ENCODE measurements around the gene DAGLA. TPM values are rescaled to one million over a fixed set of nuclear protein-coding genes. Genes with fewer than 3 reads are reported as not detected.
A peak's percentile ranks its signal among the peaks of the same experiment; 100 is the strongest.

The DAGLA gene
- total RNA-seq, 3 donors from 2014 or later, result 2.4 to 4.5 (median 3.3) TPM

DNA sequence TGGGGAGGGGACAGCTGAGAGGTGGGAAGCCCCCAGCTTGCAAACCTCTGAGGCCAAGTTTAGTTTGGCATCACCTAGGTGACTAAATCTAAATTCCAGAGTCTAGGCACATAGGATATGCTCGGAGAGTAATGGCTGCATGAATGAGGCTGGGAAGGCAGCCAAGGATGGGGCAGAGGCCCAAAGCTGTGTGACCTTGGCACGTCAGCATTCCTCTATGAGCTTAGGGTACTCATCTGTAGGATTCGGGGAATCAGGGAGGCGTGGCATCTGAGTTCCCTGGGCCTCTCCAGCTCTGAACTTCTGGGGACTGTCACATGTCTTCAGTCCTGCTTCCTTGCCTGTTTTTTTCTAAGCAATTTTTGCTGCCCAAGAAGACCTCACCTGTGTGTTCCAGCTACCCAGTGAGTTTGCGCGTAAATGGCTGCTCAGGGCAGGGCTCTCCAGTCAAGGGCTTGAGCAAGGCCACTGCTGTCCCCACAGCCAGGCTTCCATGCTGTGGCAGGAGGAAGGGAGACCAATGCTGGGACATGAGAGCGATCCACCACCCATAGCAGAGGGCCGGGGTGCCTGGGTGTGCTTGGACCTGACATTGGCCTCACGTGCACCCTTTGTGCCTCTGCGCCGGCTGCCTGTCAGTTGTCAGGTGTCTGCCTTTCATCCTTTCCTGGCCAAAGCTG lies 13.9 kb downstream of the DAGLA start:
- Histone ChIP-seq H3K9me3 (no peaks in the 10 kb centered on the region), H3K4me3 (no peak overlapping the region), H3K27ac (peak overlapping the region; percentile 99 to 100), H3K36me3 (no peaks in the 10 kb centered on the region), H3K27me3 (no peaks in the 10 kb centered on the region), H3K4me1 (peaks cover 22 to 66% of the 10 kb centered on the region in 2 donors)
- intact Hi-C loops (cut with DNase I; ENCODE audit: low total_unique reads), result no loop called here
- no peak for DNase-seq (ENCODE audit: low spot score in 2 of 2)
- TF ChIP-seq, protein P1, sequence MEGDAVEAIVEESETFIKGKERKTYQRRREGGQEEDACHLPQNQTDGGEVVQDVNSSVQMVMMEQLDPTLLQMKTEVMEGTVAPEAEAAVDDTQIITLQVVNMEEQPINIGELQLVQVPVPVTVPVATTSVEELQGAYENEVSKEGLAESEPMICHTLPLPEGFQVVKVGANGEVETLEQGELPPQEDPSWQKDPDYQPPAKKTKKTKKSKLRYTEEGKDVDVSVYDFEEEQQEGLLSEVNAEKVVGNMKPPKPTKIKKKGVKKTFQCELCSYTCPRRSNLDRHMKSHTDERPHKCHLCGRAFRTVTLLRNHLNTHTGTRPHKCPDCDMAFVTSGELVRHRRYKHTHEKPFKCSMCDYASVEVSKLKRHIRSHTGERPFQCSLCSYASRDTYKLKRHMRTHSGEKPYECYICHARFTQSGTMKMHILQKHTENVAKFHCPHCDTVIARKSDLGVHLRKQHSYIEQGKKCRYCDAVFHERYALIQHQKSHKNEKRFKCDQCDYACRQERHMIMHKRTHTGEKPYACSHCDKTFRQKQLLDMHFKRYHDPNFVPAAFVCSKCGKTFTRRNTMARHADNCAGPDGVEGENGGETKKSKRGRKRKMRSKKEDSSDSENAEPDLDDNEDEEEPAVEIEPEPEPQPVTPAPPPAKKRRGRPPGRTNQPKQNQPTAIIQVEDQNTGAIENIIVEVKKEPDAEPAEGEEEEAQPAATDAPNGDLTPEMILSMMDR (IDR thresholded peaks at IDR 0.05), result no peak
- no peak for TF ChIP-seq POLR2AphosphoS5 (IDR thresholded peaks at IDR 0.05)
- no peak for TF ChIP-seq POLR2A (IDR thresholded peaks at IDR 0.05)

- Histone ChIP-seq H3K4me1 (peaks cover 25 to 71% of the 10 kb centered on the region in 2 donors), H3K27ac (peak overlapping the region; percentile 99 to 100), H3K9me3 (no peaks in the 10 kb centered on the region), H3K36me3 (no peaks in the 10 kb centered on the region), H3K27me3 (no peaks in the 10 kb centered on the region), H3K4me3 (peak overlapping the region in 1 of 3 donors; percentile 62)
- intact Hi-C loops (cut with DNase I; ENCODE audit: low total_unique reads), result no loop called here
- DNase-seq (ENCODE audit: low spot score in 2 of 2), result no peak
- TF ChIP-seq, protein P1 (IDR thresholded peaks at IDR 0.05), result no peak
- no peak for TF ChIP-seq POLR2A (IDR thresholded peaks at IDR 0.05)
- no peak for TF ChIP-seq POLR2AphosphoS5 (IDR thresholded peaks at IDR 0.05)
Measured at GRCh38 chr11:61694602-61694939, 14.4 kb downstream of the DAGLA start.

DNA sequence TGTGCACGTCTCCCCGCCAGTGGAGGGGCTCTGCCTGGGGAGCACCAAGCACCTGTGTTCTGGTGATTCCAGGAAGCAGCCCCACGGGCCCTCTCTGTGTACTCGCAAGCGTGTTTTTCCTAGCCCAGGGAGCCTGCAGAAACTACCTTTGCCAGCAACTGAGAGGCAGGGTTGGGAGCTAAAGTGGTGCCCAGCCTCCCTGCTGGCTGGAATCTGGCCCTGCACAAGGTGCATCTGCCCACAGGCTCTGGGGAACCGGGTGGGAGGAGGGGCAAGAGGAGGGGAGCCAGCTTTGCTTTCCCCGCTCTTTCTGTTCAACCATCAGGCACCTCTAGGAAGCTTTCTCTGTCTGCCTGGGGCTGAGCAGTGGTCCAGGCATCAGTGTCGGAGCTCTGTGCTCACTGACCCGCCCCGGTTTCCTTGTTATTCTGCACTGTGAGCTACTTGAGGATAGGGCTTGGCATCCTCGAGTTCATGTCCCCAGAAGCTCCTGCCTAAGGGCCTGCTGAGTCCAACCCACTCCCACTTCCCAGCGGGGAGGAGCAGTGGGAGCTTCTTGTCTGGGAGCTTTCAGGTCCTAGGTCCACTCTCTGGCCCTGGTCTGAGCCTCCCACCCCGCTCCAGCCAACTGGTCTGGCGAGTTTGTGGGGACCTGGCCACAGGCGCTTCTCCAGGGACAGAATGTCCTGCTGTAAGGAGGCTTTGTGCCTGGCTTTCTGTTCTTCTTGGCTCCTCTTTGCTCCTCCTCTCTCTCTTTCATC lies 14.9 kb downstream of the DAGLA start:
- Histone ChIP-seq H3K4me1 (peaks cover 26 to 77% of the 10 kb centered on the region in 2 donors), H3K36me3 (no peaks in the 10 kb centered on the region), H3K9me3 (no peaks in the 10 kb centered on the region), H3K27me3 (no peaks in the 10 kb centered on the region), H3K4me3 (peak overlapping the region; percentile 25 to 62 (median 40)), H3K27ac (peak overlapping the region; percentile 99 to 100)
- peak; percentile 89 to 91 for DNase-seq (ENCODE audit: low spot score in 2 of 2)
- no peak for TF ChIP-seq POLR2A (IDR thresholded peaks at IDR 0.05)
- TF ChIP-seq, protein P1 (IDR thresholded peaks at IDR 0.05), result peak; percentile 55 to 81 (median 62)
- peak; percentile 65 to 79 (median 71) for TF ChIP-seq POLR2AphosphoS5 (IDR thresholded peaks at IDR 0.05)
- intact Hi-C loops (cut with DNase I; ENCODE audit: low total_unique reads), result no loop called here

- Histone ChIP-seq H3K36me3 (no peaks in the 10 kb centered on the region), H3K4me3 (peak overlapping the region; percentile 25 to 62 (median 40)), H3K27me3 (no peaks in the 10 kb centered on the region), H3K9me3 (no peaks in the 10 kb centered on the region), H3K27ac (peak overlapping the region; percentile 99 to 100), H3K4me1 (peaks cover 22 to 85% of the 10 kb centered on the region in 2 donors)
- intact Hi-C loops (cut with DNase I; ENCODE audit: low total_unique reads), result no loop called here
- TF ChIP-seq, protein P1 (IDR thresholded peaks at IDR 0.05), result peak; percentile 23 to 25 (median 23)
- TF ChIP-seq POLR2A (IDR thresholded peaks at IDR 0.05) (no peak), POLR2AphosphoS5 (IDR thresholded peaks at IDR 0.05) (peak; percentile 44 to 85 (median 74))
- DNase-seq (ENCODE audit: low spot score in 2 of 2), result peak; percentile 87 to 95
Measured at GRCh38 chr11:61695917-61696316, 15.7 kb downstream of the DAGLA start.

DNA sequence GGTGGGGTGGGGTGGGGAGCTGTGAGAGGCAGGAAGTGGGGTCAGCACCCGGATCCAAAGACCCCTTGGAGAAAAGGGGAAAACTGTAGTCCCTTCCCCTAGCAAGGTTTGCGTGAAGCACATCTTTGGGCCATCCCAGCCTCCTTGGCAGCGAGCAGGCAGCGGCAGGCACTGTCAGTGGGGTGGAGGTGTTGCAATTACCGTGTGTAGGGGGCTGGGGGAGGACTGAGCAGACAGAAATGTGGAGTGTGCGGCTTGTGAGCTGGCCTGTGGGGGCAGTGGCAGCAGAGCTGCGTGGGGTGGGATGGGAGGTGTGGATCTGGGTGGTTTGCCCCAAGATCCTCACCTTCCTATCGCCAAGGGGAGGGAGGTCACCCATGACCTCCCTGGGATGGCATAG lies 16.4 kb downstream of the DAGLA start:
- Histone ChIP-seq H3K36me3 (no peaks in the 10 kb centered on the region), H3K9me3 (no peaks in the 10 kb centered on the region), H3K4me1 (peaks cover 18 to 82% of the 10 kb centered on the region in 2 donors), H3K4me3 (peak overlapping the region in 2 of 3 donors; percentile 40 to 62), H3K27me3 (no peaks in the 10 kb centered on the region), H3K27ac (peak overlapping the region; percentile 99 to 100)
- TF ChIP-seq, protein P1 (IDR thresholded peaks at IDR 0.05), result peak in 1 of 3 donors; percentile 19
- TF ChIP-seq POLR2A (IDR thresholded peaks at IDR 0.05), result no peak
- TF ChIP-seq POLR2AphosphoS5 (IDR thresholded peaks at IDR 0.05), result no peak
- intact Hi-C loops (cut with DNase I; ENCODE audit: low total_unique reads), result no loop called here
- DNase-seq (ENCODE audit: low spot score in 2 of 2), result peak in 1 of 2 donors; percentile 70
